IMR-90 (cell line): ENCODE measurements around the gene IGSF8. TPM values are rescaled to one million over a fixed set of nuclear protein-coding genes. Genes with fewer than 3 reads are reported as not detected.

ENCODE experiments used
- ATAC-seq: fragments of 200-7000 bp; cut with Tn5 transposase; 2 replicates; pipeline ENCODE4 v1.9.1; 2020; ENCODE audit warnings: low read depth, mild to moderate bottlenecking, moderate library complexity
- BruUV-seq: library from RNA; stranded (reverse); fragments of 400-500 nt; replicated peaks from 2 replicates; lab custom pipeline; 2021; lab: Mats Ljungman, UMichigan
- CTCF ChIA-PET: fragments of 300-600 bp; formaldehyde crosslinking; extraction: SDS; loops from one replicate; lab custom pipeline; 2021; ENCODE audit warnings: antibody characterized with exemption; lab: Yijun Ruan, JAX
- POLR2A ChIA-PET: fragments of 300-600 bp; sonication (Branson Sonifier 250); formaldehyde crosslinking; loops from one replicate; lab custom pipeline; 2022; ENCODE audit warnings: antibody characterized with exemption; ENCODE audit not compliant: unreplicated experiment; lab: Charles Lee
- DNase-seq: peaks from one replicate; pipeline ENCODE4 v3.0.0; 2013
- H2AFZ ChIP-seq: replicated peaks from 2 replicates; pipeline ENCODE3; 2013; ENCODE audit warnings: low read length, mild to moderate bottlenecking; ENCODE audit not compliant: poor library complexity
- H2AK5ac ChIP-seq: 2 replicates; pipeline ENCODE4 v1.6.1; 2013; ENCODE audit warnings: low read depth, low read length, inconsistent platforms
- H2AK9ac ChIP-seq: replicated peaks from 2 replicates; pipeline ENCODE3; 2013; ENCODE audit warnings: mild to moderate bottlenecking, low read depth, low read length, moderate library complexity; ENCODE audit not compliant: poor library complexity
- H2BK120ac ChIP-seq: 2 replicates; pipeline ENCODE4 v1.6.1; 2013; ENCODE audit warnings: low read depth, low read length, inconsistent platforms
- H2BK15ac ChIP-seq: 3 replicates; pipeline ENCODE4 v1.6.1; 2013; ENCODE audit warnings: low read depth, low read length, inconsistent platforms
- H2BK20ac ChIP-seq: 2 replicates; pipeline ENCODE4 v1.6.1; 2013; ENCODE audit warnings: low read depth, mild to moderate bottlenecking, inconsistent platforms, low read length, moderate library complexity
- H2BK5ac ChIP-seq: 2 replicates; pipeline ENCODE4 v1.6.1; 2013; ENCODE audit warnings: mild to moderate bottlenecking, low read depth, low read length, inconsistent platforms; ENCODE audit not compliant: poor library complexity, severe bottlenecking
- H3K14ac ChIP-seq: replicated peaks from 2 replicates; pipeline ENCODE4 v1.6.1; 2013; ENCODE audit warnings: low read depth, low read length, inconsistent platforms
- H3K18ac ChIP-seq: 2 replicates; pipeline ENCODE4 v1.6.1; 2013; ENCODE audit warnings: low read depth, low read length, control low read depth
- H3K23ac ChIP-seq: 2 replicates; pipeline ENCODE4 v1.6.1; 2013; ENCODE audit warnings: low read depth, low read length, inconsistent platforms
- H3K27ac ChIP-seq: 2 replicates; pipeline ENCODE4 v1.5.1; 2013; ENCODE audit warnings: mild to moderate bottlenecking, control low read depth, low read length; ENCODE audit not compliant: insufficient read depth
- H3K27me3 ChIP-seq: 2 replicates; pipeline ENCODE4 v1.6.1; 2013; ENCODE audit warnings: low read length; ENCODE audit not compliant: control insufficient read depth, insufficient read depth
- H3K36me3 ChIP-seq: 2 replicates; pipeline ENCODE4 v1.6.1; 2013; ENCODE audit warnings: low read length, mixed read lengths; ENCODE audit not compliant: control insufficient read depth, insufficient read depth
- H3K4ac ChIP-seq: 2 replicates; pipeline ENCODE4 v1.6.1; 2013; ENCODE audit warnings: low read depth, low read length, inconsistent platforms
- H3K4me1 ChIP-seq: 2 replicates; pipeline ENCODE4 v1.6.1; 2013; ENCODE audit warnings: low read length, mixed read lengths; ENCODE audit not compliant: control insufficient read depth, insufficient read depth
- H3K4me2 ChIP-seq: 2 replicates; pipeline ENCODE4 v1.6.1; 2013; ENCODE audit warnings: low read depth, mild to moderate bottlenecking, control low read depth, low read length, moderate library complexity
- H3K4me3 ChIP-seq: 2 replicates; pipeline ENCODE4 v1.5.1; 2013; ENCODE audit warnings: low read depth, mild to moderate bottlenecking, control low read depth, low read length, moderate library complexity; ENCODE audit not compliant: insufficient read depth
- H3K56ac ChIP-seq: 2 replicates; pipeline ENCODE4 v1.6.1; 2013; ENCODE audit warnings: low read length, inconsistent platforms; ENCODE audit not compliant: insufficient read depth; ENCODE audit errors: extremely low read depth
- H3K79me1 ChIP-seq, 2 experiments: 2 replicates each; pipeline ENCODE4 v1.6.1; 2013; ENCODE audit warnings: low read length in 2 of 2, inconsistent platforms in 1 of 2, low read depth in 1 of 2
- H3K9ac ChIP-seq: 2 replicates; pipeline ENCODE4 v1.6.1; 2013; ENCODE audit warnings: low read depth, low read length, control low read depth
- H3K9me1 ChIP-seq: 2 replicates; pipeline ENCODE4 v1.6.1; 2013; ENCODE audit warnings: low read length, inconsistent platforms; ENCODE audit not compliant: insufficient read depth
- H3K9me3 ChIP-seq: 2 replicates; pipeline ENCODE4 v1.6.1; 2013; ENCODE audit warnings: low read length; ENCODE audit not compliant: control insufficient read depth, insufficient read depth
- H4K20me1 ChIP-seq: 2 replicates; pipeline ENCODE4 v1.6.1; 2013; ENCODE audit warnings: low read length, inconsistent platforms; ENCODE audit not compliant: insufficient read depth
- H4K5ac ChIP-seq: 2 replicates; pipeline ENCODE4 v1.6.1; 2013; ENCODE audit warnings: mild to moderate bottlenecking, low read depth, low read length, control low read depth
- H4K8ac ChIP-seq, 2 experiments: 2 replicates each; pipeline ENCODE4 v1.6.1; 2013; ENCODE audit warnings: low read depth in 2 of 2, low read length in 2 of 2, control low read depth in 1 of 2, inconsistent platforms in 1 of 2
- H4K91ac ChIP-seq: 2 replicates; pipeline ENCODE4 v1.6.1; 2013; ENCODE audit warnings: low read depth, low read length, inconsistent platforms; ENCODE audit not compliant: insufficient read depth
- BHLHE40 ChIP-seq: fragments of 150-350 bp; IDR thresholded peaks from 2 replicates; pipeline ENCODE4 v1.6.1; 2016; ENCODE audit warnings: mild to moderate bottlenecking, low read depth, low read length
- CEBPB ChIP-seq: IDR thresholded peaks from 2 replicates; pipeline ENCODE4 v1.6.1; 2012; ENCODE audit warnings: low read depth, low read length, improper control_type of control experiment
- CHD1 ChIP-seq: IDR thresholded peaks from 2 replicates; pipeline ENCODE4 v1.6.1; 2012; ENCODE audit warnings: low read depth, low read length, improper control_type of control experiment
- FOS ChIP-seq: fragments of 150-350 bp; IDR thresholded peaks from 2 replicates; pipeline ENCODE4 v1.6.1; 2016; ENCODE audit warnings: low read depth, low read length
- MAZ ChIP-seq: IDR thresholded peaks from 2 replicates; pipeline ENCODE4 v1.6.1; 2012; ENCODE audit warnings: low read depth, mild to moderate bottlenecking, low read length, improper control_type of control experiment, moderate library complexity, borderline replicate concordance
- NFE2L2 ChIP-seq: fragments of 150-350 bp; IDR thresholded peaks from 2 replicates; pipeline ENCODE4 v1.6.1; 2016; ENCODE audit warnings: low read depth, mild to moderate bottlenecking, low read length
- POLR2A ChIP-seq: IDR thresholded peaks from 2 replicates; pipeline ENCODE4 v1.6.1; 2012; ENCODE audit warnings: mild to moderate bottlenecking, low read depth, low read length
- WGBS, 2 experiments: methylation state at CpG; one replicate each; pipeline versions ENCODE4 v1.1.5 to v1.1.7; 2013; ENCODE audit warnings: missing lambda C conversion rate in 2 of 2; ENCODE audit not compliant: insufficient read length in 1 of 2; ENCODE audit errors: extremely low coverage in 2 of 2; 5-methylcytosine and 5-hydroxymethylcytosine counted together
- dilution Hi-C: fragments of 300-500 bp; cut with HindIII; formaldehyde crosslinking; loops from one replicate; pipeline ENCODE4 v1.14.3; 2018; ENCODE audit warnings: low sequenced_read_pairs; ENCODE audit not compliant: unreplicated experiment
- in situ Hi-C: fragments of 300-500 bp; cut with MboI; formaldehyde crosslinking; loops from 3 replicates; pipeline ENCODE4 v1.14.3; 2019; ENCODE audit warnings: low sequenced_read_pairs, inconsistent platforms, mixed read lengths
- intact Hi-C: fragments of 100-400 bp; cut with micrococcal nuclease; formaldehyde crosslinking; loops from 2 replicates; pipeline ENCODE4 v1.10.0; 2022
- polyA plus RNA-seq, 3 experiments: library from polyadenylated mRNA; depleted of rRNA; stranded (reverse); fragments of >200 nt; gene quantifications; 2 replicates each; pipeline ENCODE4 v1.2.3, GENCODE V29; 2012; ENCODE audit warnings: low replicate concordance in 1 of 3
- total RNA-seq: library from RNA; depleted of rRNA; stranded (reverse); fragments of >200 nt; gene quantifications from 2 replicates; pipeline ENCODE4 v1.2.3, GENCODE V29; 2012
- TF ChIP-seq, protein P1 (sequence below): fragments of 150-350 bp; IDR thresholded peaks from 2 replicates; pipeline ENCODE4 v1.6.1; 2016; ENCODE audit warnings: low read depth, mild to moderate bottlenecking, low read length, moderate library complexity, borderline replicate concordance

Gene IGSF8
- total and polyA plus RNA-seq, 2 of the 4 experiments (the other 2 are of a cell fraction): 8.8 to 25.2 TPM

GRCh38 chr1:160062230-160062532, 36.2 kb downstream of the IGSF8 start:
- Histone ChIP-seq H3K4me1 (no peaks in the 10 kb centered on the region), H2AK5ac (no peak overlapping the region), H3K9me3 (no peaks in the 10 kb centered on the region), H3K9me1 (no peaks in the 10 kb centered on the region), H3K9ac (no peak overlapping the region), H3K27ac (no peak overlapping the region), H3K23ac (no peak overlapping the region), H2BK20ac (no peak overlapping the region), H3K4me2 (no peak overlapping the region), H3K79me1 (no peaks in the 10 kb centered on the region), H2AFZ (no peak overlapping the region), H4K8ac (no peak overlapping the region), H2BK120ac (no peak overlapping the region), H3K56ac (no peak overlapping the region), H3K18ac (no peak overlapping the region), H4K20me1 (no peaks in the 10 kb centered on the region), H2BK15ac (no peak overlapping the region), H4K5ac (no peak overlapping the region), H2AK9ac (no peak overlapping the region), H3K4me3 (no peak overlapping the region), H3K4ac (no peak overlapping the region), H3K27me3 (peaks cover 68% of the 10 kb centered on the region), H3K14ac (no peak overlapping the region), H3K36me3 (no peaks in the 10 kb centered on the region), H2BK5ac (no peak overlapping the region), H4K91ac (no peak overlapping the region)
- no peak for ATAC-seq
- in situ Hi-C loops: no loop called here
- no TSS peak for BruUV-seq
- ChIA-PET POLR2A (no interaction called here), CTCF (no interaction called here)
- dilution Hi-C loops: no loop called here
- TF ChIP-seq BHLHE40: no peak
- TF ChIP-seq FOS: no peak
- TF ChIP-seq POLR2A: no peak
- TF ChIP-seq NFE2L2: no peak
- no peak for TF ChIP-seq CEBPB
- TF ChIP-seq CHD1: no peak
- no peak for TF ChIP-seq MAZ
- TF ChIP-seq, protein P1, sequence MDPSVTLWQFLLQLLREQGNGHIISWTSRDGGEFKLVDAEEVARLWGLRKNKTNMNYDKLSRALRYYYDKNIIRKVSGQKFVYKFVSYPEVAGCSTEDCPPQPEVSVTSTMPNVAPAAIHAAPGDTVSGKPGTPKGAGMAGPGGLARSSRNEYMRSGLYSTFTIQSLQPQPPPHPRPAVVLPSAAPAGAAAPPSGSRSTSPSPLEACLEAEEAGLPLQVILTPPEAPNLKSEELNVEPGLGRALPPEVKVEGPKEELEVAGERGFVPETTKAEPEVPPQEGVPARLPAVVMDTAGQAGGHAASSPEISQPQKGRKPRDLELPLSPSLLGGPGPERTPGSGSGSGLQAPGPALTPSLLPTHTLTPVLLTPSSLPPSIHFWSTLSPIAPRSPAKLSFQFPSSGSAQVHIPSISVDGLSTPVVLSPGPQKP: no peak
- no CpG with 5 or more reads among the region's 6 CpGs for WGBS, 2 experiments
- intact Hi-C loops: no loop called here
- DNase-seq: no peak
